OCI-LY1 (cell line): Measurements from ENCODE around the gene CACNB2.

Experiments used
- H2AFZ ChIP-seq: fragments of 200-600 bp; sonication (generic), shearing (Covaris generic); 2 replicates; pipeline ENCODE4 v1.6.0; 2014; ENCODE audit warnings: antibody characterized with exemption, mild to moderate bottlenecking, low read length
- H3F3A ChIP-seq: fragments of 200-600 bp; sonication (generic), shearing (Covaris generic); 2 replicates; pipeline ENCODE4 v1.6.0; 2014; ENCODE audit warnings: mild to moderate bottlenecking, antibody characterized with exemption, low read length, moderate library complexity; ENCODE audit not compliant: insufficient read depth
- H3K27ac ChIP-seq: fragments of 200-600 bp; sonication (generic); 2 replicates; pipeline ENCODE4 v1.5.1; 2014; ENCODE audit warnings: low read length, mixed run types, mild to moderate bottlenecking, low read depth; ENCODE audit not compliant: poor library complexity, severe bottlenecking
- H3K27me3 ChIP-seq: fragments of 200-600 bp; sonication (generic); 2 replicates; pipeline ENCODE4 v1.6.0; 2014; ENCODE audit warnings: antibody characterized with exemption, mild to moderate bottlenecking, low read length, moderate library complexity; ENCODE audit not compliant: insufficient read depth
- H3K36me3 ChIP-seq: fragments of 200-600 bp; sonication (generic); 2 replicates; pipeline ENCODE4 v1.6.1; 2014; ENCODE audit warnings: mild to moderate bottlenecking, antibody characterized with exemption, low read length, moderate library complexity, mixed read lengths; ENCODE audit not compliant: insufficient read depth
- H3K4me1 ChIP-seq: fragments of 200-600 bp; sonication (generic); 2 replicates; pipeline ENCODE4 v1.5.1; 2014; ENCODE audit warnings: mild to moderate bottlenecking, low read length, moderate library complexity; ENCODE audit not compliant: insufficient read depth, severe bottlenecking
- H3K4me2 ChIP-seq: fragments of 200-600 bp; sonication (generic), shearing (Covaris generic); 2 replicates; pipeline ENCODE4 v1.6.1; 2014; ENCODE audit warnings: low read length
- H3K4me3 ChIP-seq: fragments of 200-600 bp; sonication (generic); 2 replicates; pipeline ENCODE4 v1.5.1; 2014; ENCODE audit warnings: low read length, low read depth, mild to moderate bottlenecking, mixed read lengths; ENCODE audit not compliant: poor library complexity, severe bottlenecking
- H3K79me2 ChIP-seq: fragments of 200-600 bp; shearing (Covaris generic); 2 replicates; pipeline ENCODE4 v1.6.1; 2016; ENCODE audit warnings: mixed run types, low read length, mixed read lengths; ENCODE audit not compliant: insufficient read depth
- H3K9ac ChIP-seq: fragments of 200-600 bp; sonication (generic), shearing (Covaris generic); 2 replicates; pipeline ENCODE4 v1.6.1; 2014; ENCODE audit warnings: mild to moderate bottlenecking, low read length, mixed read lengths
- H3K9me2 ChIP-seq: fragments of 200-600 bp; sonication (generic), shearing (Covaris generic); 2 replicates; pipeline ENCODE4 v1.6.1; 2014; ENCODE audit warnings: low read depth, mild to moderate bottlenecking, low read length, mixed read lengths
- H3K9me3 ChIP-seq: fragments of 200-600 bp; shearing (Covaris generic); 2 replicates; pipeline ENCODE4 v1.6.1; 2014; ENCODE audit warnings: low read length, mixed read lengths
- H4K20me1 ChIP-seq: fragments of 200-600 bp; sonication (generic), shearing (Covaris generic); 2 replicates; pipeline ENCODE4 v1.6.0; 2016; ENCODE audit warnings: mild to moderate bottlenecking, low read length; ENCODE audit not compliant: insufficient read depth
- EZH2 ChIP-seq: fragments of 200-600 bp; sonication (generic), shearing (Covaris generic); IDR thresholded peaks from 2 replicates; pipeline ENCODE4 v1.8.0; 2017; ENCODE audit warnings: borderline replicate concordance, mixed run types, mild to moderate bottlenecking, antibody characterized with exemption, low read length, moderate library complexity, mixed read lengths
- TF ChIP-seq, protein P1 (sequence below): fragments of 200-600 bp; sonication (generic), shearing (Covaris generic); IDR thresholded peaks from 2 replicates; pipeline ENCODE4 v1.5.1; 2017; ENCODE audit warnings: mild to moderate bottlenecking, antibody characterized with exemption, low read length, moderate library complexity, mixed read lengths

CACNB2 gene

DNA sequence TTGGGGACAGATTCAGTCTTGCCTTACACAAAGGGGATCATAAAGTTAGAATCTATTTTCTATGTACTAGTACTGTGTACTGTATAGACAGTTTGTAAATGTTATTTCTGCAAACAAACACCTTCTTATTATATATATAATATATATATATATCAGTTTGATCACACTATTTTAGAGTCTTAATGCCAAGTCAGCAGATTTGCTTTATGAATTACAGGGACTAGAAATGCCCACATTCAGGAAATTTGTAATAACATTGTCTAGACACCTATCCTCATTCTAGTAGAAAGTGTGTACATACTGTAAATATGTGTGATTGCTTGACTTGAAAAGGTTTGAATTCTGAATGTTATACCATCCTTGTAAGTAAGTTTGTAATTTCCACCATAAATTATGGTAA is 400.0 kb downstream of the CACNB2 start:
- H2AFZ ChIP-seq, result no peak overlapping the region
- H3K27ac ChIP-seq, result no peak overlapping the region
- H3K9ac ChIP-seq, result no peak overlapping the region
- no peak overlapping the region for H3K4me2 ChIP-seq
- H3K27me3 ChIP-seq, result no peaks in the 10 kb centered on the region
- no peaks in the 10 kb centered on the region for H3K9me3 ChIP-seq
- H4K20me1 ChIP-seq, result no peaks in the 10 kb centered on the region
- peaks cover 37% of the 10 kb centered on the region for H3K36me3 ChIP-seq
- no peak overlapping the region for H3K4me3 ChIP-seq
- no peak for TF ChIP-seq EZH2
- TF ChIP-seq, protein P1, sequence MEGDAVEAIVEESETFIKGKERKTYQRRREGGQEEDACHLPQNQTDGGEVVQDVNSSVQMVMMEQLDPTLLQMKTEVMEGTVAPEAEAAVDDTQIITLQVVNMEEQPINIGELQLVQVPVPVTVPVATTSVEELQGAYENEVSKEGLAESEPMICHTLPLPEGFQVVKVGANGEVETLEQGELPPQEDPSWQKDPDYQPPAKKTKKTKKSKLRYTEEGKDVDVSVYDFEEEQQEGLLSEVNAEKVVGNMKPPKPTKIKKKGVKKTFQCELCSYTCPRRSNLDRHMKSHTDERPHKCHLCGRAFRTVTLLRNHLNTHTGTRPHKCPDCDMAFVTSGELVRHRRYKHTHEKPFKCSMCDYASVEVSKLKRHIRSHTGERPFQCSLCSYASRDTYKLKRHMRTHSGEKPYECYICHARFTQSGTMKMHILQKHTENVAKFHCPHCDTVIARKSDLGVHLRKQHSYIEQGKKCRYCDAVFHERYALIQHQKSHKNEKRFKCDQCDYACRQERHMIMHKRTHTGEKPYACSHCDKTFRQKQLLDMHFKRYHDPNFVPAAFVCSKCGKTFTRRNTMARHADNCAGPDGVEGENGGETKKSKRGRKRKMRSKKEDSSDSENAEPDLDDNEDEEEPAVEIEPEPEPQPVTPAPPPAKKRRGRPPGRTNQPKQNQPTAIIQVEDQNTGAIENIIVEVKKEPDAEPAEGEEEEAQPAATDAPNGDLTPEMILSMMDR, result no peak
- no peaks in the 10 kb centered on the region for H3K4me1 ChIP-seq
- H3K79me2 ChIP-seq, result no peaks in the 10 kb centered on the region
- no peaks in the 10 kb centered on the region for H3F3A ChIP-seq
- H3K9me2 ChIP-seq, result no peaks in the 10 kb centered on the region

DNA sequence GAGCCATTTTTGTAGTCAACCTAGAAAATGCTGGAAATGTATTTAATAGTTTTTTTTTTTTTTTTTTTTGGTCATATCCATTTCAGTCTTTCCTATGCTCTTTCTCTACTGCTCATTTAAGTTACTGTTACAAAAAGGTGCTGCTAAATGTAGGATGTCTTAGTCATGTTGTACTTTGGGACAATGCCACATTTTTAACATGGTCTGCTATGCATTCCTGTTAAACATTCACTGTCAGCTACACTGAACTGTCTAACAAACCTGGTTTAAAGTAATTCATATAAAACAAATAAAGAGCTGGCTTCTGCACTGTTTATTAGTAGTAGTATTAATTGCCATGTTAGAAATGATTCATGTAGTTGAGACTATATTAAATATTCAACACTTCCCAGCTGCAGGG is 402.6 kb downstream of the CACNB2 start:
- Histone ChIP-seq H3K27ac (no peak overlapping the region), H2AFZ (no peak overlapping the region), H3K27me3 (no peaks in the 10 kb centered on the region), H3K9me2 (no peaks in the 10 kb centered on the region), H3K79me2 (no peaks in the 10 kb centered on the region), H3F3A (no peaks in the 10 kb centered on the region), H3K4me3 (no peak overlapping the region), H3K36me3 (peaks cover 45% of the 10 kb centered on the region), H4K20me1 (no peaks in the 10 kb centered on the region), H3K4me1 (no peaks in the 10 kb centered on the region), H3K4me2 (no peak overlapping the region), H3K9ac (no peak overlapping the region), H3K9me3 (no peaks in the 10 kb centered on the region)
- TF ChIP-seq, protein P1, result no peak
- TF ChIP-seq EZH2, result no peak

DNA sequence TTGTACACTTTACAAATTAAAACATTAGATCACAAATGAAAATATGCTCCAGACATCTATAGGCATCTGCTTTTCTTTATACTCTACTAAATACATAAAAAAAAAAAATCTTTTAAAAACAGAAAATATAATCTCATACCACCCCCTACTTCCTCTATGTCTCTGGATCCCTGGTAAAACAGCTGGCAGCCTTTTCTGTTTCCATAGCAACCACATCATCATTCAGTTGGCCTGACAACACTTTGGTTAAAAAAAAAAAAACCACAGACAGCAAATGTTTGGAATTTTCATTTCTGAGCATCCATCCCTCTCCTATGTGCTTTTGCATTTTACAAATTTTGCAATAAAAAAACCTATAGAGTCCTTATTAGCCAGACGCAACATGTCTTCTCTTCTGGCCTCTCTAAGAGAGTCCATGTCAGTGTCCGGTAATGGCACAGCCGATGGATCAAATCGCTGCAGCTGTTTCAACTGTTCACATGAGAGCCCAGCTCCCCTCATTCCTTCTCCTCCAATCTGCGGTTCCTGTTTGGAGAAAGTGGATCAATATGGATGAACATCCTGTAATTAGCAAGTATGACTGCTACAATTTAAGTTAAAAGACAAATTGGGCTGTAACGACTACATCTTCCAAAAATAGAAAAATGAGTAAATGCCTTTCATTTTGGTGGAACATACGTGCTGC is 405.5 kb downstream of the CACNB2 start:
- H3K4me2 ChIP-seq, result no peak overlapping the region
- no peaks in the 10 kb centered on the region for H3K9me2 ChIP-seq
- H3K79me2 ChIP-seq, result no peaks in the 10 kb centered on the region
- H3K27me3 ChIP-seq, result no peaks in the 10 kb centered on the region
- TF ChIP-seq, protein P1, result no peak
- no peak for TF ChIP-seq EZH2
- H2AFZ ChIP-seq, result no peak overlapping the region
- H3K9me3 ChIP-seq, result no peaks in the 10 kb centered on the region
- no peaks in the 10 kb centered on the region for H3K4me1 ChIP-seq
- peaks cover 38% of the 10 kb centered on the region for H3K36me3 ChIP-seq
- H3F3A ChIP-seq, result no peaks in the 10 kb centered on the region
- H3K27ac ChIP-seq, result no peak overlapping the region
- H4K20me1 ChIP-seq, result no peaks in the 10 kb centered on the region
- H3K4me3 ChIP-seq, result no peak overlapping the region
- no peak overlapping the region for H3K9ac ChIP-seq
